ENCODE measurements around the gene SH2D5. TPM values are rescaled to one million over a fixed set of nuclear protein-coding genes. Genes with fewer than 3 reads are reported as not detected.

SH2D5 gene
- total RNA-seq, 1 experiment from 2014 or later: 3.5 TPM

- Histone ChIP-seq H3K9me3 (no peaks in the 10 kb centered on the region), H3K4me3 (ENCODE audit: low read depth, low read length) (no peak overlapping the region), H3K36me3 (ENCODE audit: control insufficient read depth, insufficient read depth, low read length) (no peaks in the 10 kb centered on the region), H3K4me1 (peaks cover 10% of the 10 kb centered on the region), H3K27me3 (replicated peaks; ENCODE audit: control insufficient read depth, insufficient read depth, low read length) (no peaks in the 10 kb centered on the region)
- H3K4me1 Mint-ChIP-seq (ENCODE audit: low read depth, unreplicated experiment): peaks cover 6% of the 10 kb centered on the region
- ChIA-PET POLR2A (no interaction called here), CTCF (no interaction called here)
- H3K9me3 Mint-ChIP-seq (ENCODE audit: unreplicated experiment): no peaks in the 10 kb centered on the region
- H3K27ac Mint-ChIP-seq (ENCODE audit: unreplicated experiment): no peak overlapping the region
- intact Hi-C loops (cut with micrococcal nuclease; ENCODE audit: unreplicated experiment): no loop called here
- H3K4me3 Mint-ChIP-seq (ENCODE audit: unreplicated experiment): no peak overlapping the region
- DNase-seq: no peak
- H3K27me3 Mint-ChIP-seq (ENCODE audit: insufficient read depth, unreplicated experiment): no peaks in the 10 kb centered on the region
- no TSS peak for BruUV-seq (replicated peaks)
- TF ChIP-seq, protein P1, sequence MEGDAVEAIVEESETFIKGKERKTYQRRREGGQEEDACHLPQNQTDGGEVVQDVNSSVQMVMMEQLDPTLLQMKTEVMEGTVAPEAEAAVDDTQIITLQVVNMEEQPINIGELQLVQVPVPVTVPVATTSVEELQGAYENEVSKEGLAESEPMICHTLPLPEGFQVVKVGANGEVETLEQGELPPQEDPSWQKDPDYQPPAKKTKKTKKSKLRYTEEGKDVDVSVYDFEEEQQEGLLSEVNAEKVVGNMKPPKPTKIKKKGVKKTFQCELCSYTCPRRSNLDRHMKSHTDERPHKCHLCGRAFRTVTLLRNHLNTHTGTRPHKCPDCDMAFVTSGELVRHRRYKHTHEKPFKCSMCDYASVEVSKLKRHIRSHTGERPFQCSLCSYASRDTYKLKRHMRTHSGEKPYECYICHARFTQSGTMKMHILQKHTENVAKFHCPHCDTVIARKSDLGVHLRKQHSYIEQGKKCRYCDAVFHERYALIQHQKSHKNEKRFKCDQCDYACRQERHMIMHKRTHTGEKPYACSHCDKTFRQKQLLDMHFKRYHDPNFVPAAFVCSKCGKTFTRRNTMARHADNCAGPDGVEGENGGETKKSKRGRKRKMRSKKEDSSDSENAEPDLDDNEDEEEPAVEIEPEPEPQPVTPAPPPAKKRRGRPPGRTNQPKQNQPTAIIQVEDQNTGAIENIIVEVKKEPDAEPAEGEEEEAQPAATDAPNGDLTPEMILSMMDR (IDR thresholded peaks at IDR 0.05; ENCODE audit: insufficient read depth in 1 of 2, low read depth in 1 of 2, low read length in 1 of 2, severe bottlenecking in 1 of 2, unreplicated experiment in 1 of 2): no peak
- H3K36me3 Mint-ChIP-seq (ENCODE audit: insufficient read depth, unreplicated experiment): no peaks in the 10 kb centered on the region
Observed at GRCh38 chr1:20703124-20703756, 29.3 kb downstream of the SH2D5 start.

GRCh38 chr1:20702416-20702815 is 30.1 kb downstream of the SH2D5 start:
- Histone ChIP-seq H3K27me3 (replicated peaks; ENCODE audit: control insufficient read depth, insufficient read depth, low read length) (no peaks in the 10 kb centered on the region), H3K36me3 (ENCODE audit: control insufficient read depth, insufficient read depth, low read length) (no peaks in the 10 kb centered on the region), H3K4me3 (ENCODE audit: low read depth, low read length) (no peak overlapping the region), H3K4me1 (peaks cover 18% of the 10 kb centered on the region), H3K9me3 (no peaks in the 10 kb centered on the region)
- peak in 1 of 2 experiments; percentile 38 for DNase-seq
- BruUV-seq (replicated peaks): no TSS peak
- peaks cover 6% of the 10 kb centered on the region for H3K4me1 Mint-ChIP-seq (ENCODE audit: low read depth, unreplicated experiment)
- TF ChIP-seq, protein P1 (IDR thresholded peaks at IDR 0.05; ENCODE audit: insufficient read depth in 1 of 2, low read depth in 1 of 2, low read length in 1 of 2, severe bottlenecking in 1 of 2, unreplicated experiment in 1 of 2): peak in 1 of 2 experiments; percentile 56
- no peak overlapping the region for H3K4me3 Mint-ChIP-seq (ENCODE audit: unreplicated experiment)
- H3K36me3 Mint-ChIP-seq (ENCODE audit: insufficient read depth, unreplicated experiment): no peaks in the 10 kb centered on the region
- intact Hi-C loops (cut with micrococcal nuclease; ENCODE audit: unreplicated experiment): no loop called here
- H3K27ac Mint-ChIP-seq (ENCODE audit: unreplicated experiment): no peak overlapping the region
- ChIA-PET POLR2A (no interaction called here), CTCF (interaction anchor here (1.2 kb wide), 1 partner anchor 493 kb away, joined by 4 read pairs; no protein-coding TSS in a partner anchor)
- H3K27me3 Mint-ChIP-seq (ENCODE audit: insufficient read depth, unreplicated experiment): no peaks in the 10 kb centered on the region
- H3K9me3 Mint-ChIP-seq (ENCODE audit: unreplicated experiment): no peaks in the 10 kb centered on the region

- ChIA-PET CTCF (interaction anchor here (1.2 kb wide), 1 partner anchor 493 kb away, joined by 4 read pairs; no protein-coding TSS in a partner anchor), POLR2A (no interaction called here)
- H3K9me3 ChIP-seq: no peaks in the 10 kb centered on the region
- intact Hi-C loops (cut with micrococcal nuclease; ENCODE audit: unreplicated experiment): no loop called here
- H3K9me3 Mint-ChIP-seq (ENCODE audit: unreplicated experiment): no peaks in the 10 kb centered on the region
- H3K27me3 ChIP-seq (replicated peaks; ENCODE audit: control insufficient read depth, insufficient read depth, low read length): no peaks in the 10 kb centered on the region
- peaks cover 6% of the 10 kb centered on the region for H3K4me1 Mint-ChIP-seq (ENCODE audit: low read depth, unreplicated experiment)
- DNase-seq: no peak
- H3K4me1 ChIP-seq: peaks cover 18% of the 10 kb centered on the region
- no peak overlapping the region for H3K4me3 Mint-ChIP-seq (ENCODE audit: unreplicated experiment)
- BruUV-seq (replicated peaks): no TSS peak
- H3K27ac Mint-ChIP-seq (ENCODE audit: unreplicated experiment): no peak overlapping the region
- H3K36me3 ChIP-seq (ENCODE audit: control insufficient read depth, insufficient read depth, low read length): no peaks in the 10 kb centered on the region
- TF ChIP-seq, protein P1 (IDR thresholded peaks at IDR 0.05; ENCODE audit: insufficient read depth in 1 of 2, low read depth in 1 of 2, low read length in 1 of 2, severe bottlenecking in 1 of 2, unreplicated experiment in 1 of 2): no peak
- H3K36me3 Mint-ChIP-seq (ENCODE audit: insufficient read depth, unreplicated experiment): peaks cover 2% of the 10 kb centered on the region
- no peaks in the 10 kb centered on the region for H3K27me3 Mint-ChIP-seq (ENCODE audit: insufficient read depth, unreplicated experiment)
- H3K4me3 ChIP-seq (ENCODE audit: low read depth, low read length): no peak overlapping the region
Observed at GRCh38 chr1:20701847-20702246, 30.7 kb downstream of the SH2D5 start.

Measured in Caco-2 (cell line).